GM23338 (cell line): ENCODE measurements around the gene ISL2. TPM values are rescaled to one million over a fixed set of nuclear protein-coding genes. Genes with fewer than 3 reads are reported as not detected.

Source experiments
- ATAC-seq: fragments of 200-7000 bp; cut with Tn5 transposase; 3 replicates; pipeline ENCODE4 v1.9.1; 2020
- DNase-seq: peaks from one replicate; pipeline ENCODE4 v3.0.0-alpha.2; 2015; ENCODE audit warnings: low spot score
- H2AFZ ChIP-seq: fragments of 200-600 bp; sonication (generic); 2 replicates; pipeline ENCODE4 v1.8.0; 2016; ENCODE audit warnings: antibody characterized with exemption, mild to moderate bottlenecking, moderate library complexity
- H3F3A ChIP-seq: fragments of 200-600 bp; sonication (generic); replicated peaks from 2 replicates; pipeline ENCODE4 v1.8.0; 2017; ENCODE audit warnings: antibody characterized with exemption, mixed run types, low read depth
- H3K27ac ChIP-seq: fragments of 200-600 bp; sonication (generic); 2 replicates; pipeline ENCODE4 v1.6.1; 2016; ENCODE audit warnings: low read depth
- H3K27me3 ChIP-seq: fragments of 200-600 bp; sonication (generic); 2 replicates; pipeline ENCODE4 v1.8.0; 2016; ENCODE audit warnings: mild to moderate bottlenecking, mixed run types, moderate library complexity; ENCODE audit not compliant: insufficient read depth
- H3K36me3 ChIP-seq: fragments of 200-600 bp; sonication (generic); 2 replicates; pipeline ENCODE4 v1.8.0; 2016; ENCODE audit warnings: mild to moderate bottlenecking; ENCODE audit not compliant: insufficient read depth
- H3K4me1 ChIP-seq: fragments of 200-600 bp; sonication (generic); 2 replicates; pipeline ENCODE4 v1.8.0; 2016; ENCODE audit warnings: mild to moderate bottlenecking, moderate library complexity; ENCODE audit not compliant: insufficient read depth
- H3K4me2 ChIP-seq: fragments of 200-600 bp; sonication (generic); 2 replicates; pipeline ENCODE4 v1.7.1; 2017; ENCODE audit warnings: mixed run types
- H3K4me3 ChIP-seq: fragments of 200-600 bp; sonication (generic); 2 replicates; pipeline ENCODE4 v1.6.1; 2016; ENCODE audit warnings: mixed run types
- H3K79me2 ChIP-seq: fragments of 200-600 bp; sonication (generic); replicated peaks from 2 replicates; pipeline ENCODE4 v1.8.0; 2017; ENCODE audit warnings: mild to moderate bottlenecking; ENCODE audit not compliant: insufficient read depth
- H3K9me2 ChIP-seq: fragments of 200-600 bp; sonication (generic); 2 replicates; pipeline ENCODE4 v1.8.0; 2017; ENCODE audit not compliant: insufficient read depth
- H4K20me1 ChIP-seq: fragments of 200-600 bp; sonication (generic); replicated peaks from 2 replicates; pipeline ENCODE4 v1.8.0; 2017; ENCODE audit warnings: mild to moderate bottlenecking; ENCODE audit not compliant: insufficient read depth
- H3K27ac Mint-ChIP-seq: 2 replicates; pipeline ENCODE4 v1.8.0; 2020; ENCODE audit warnings: inconsistent platforms, mild to moderate bottlenecking, moderate library complexity, mixed read lengths
- H3K27me3 Mint-ChIP-seq: 3 replicates; pipeline ENCODE4 v1.8.0; 2022; ENCODE audit warnings: low read depth, mild to moderate bottlenecking, moderate library complexity, mixed read lengths, inconsistent platforms; ENCODE audit not compliant: insufficient read depth, poor library complexity
- H3K36me3 Mint-ChIP-seq: 3 replicates; pipeline ENCODE4 v1.8.0; 2021; ENCODE audit warnings: low read depth, mild to moderate bottlenecking, inconsistent platforms, moderate library complexity, mixed read lengths
- H3K4me1 Mint-ChIP-seq: 3 replicates; pipeline ENCODE4 v1.8.0; 2020; ENCODE audit warnings: mild to moderate bottlenecking, inconsistent platforms, mixed read lengths
- H3K4me3 Mint-ChIP-seq: 3 replicates; pipeline ENCODE4 v1.8.0; 2021; ENCODE audit warnings: moderate library complexity, mild to moderate bottlenecking, inconsistent platforms, mixed read lengths
- H3K9me3 Mint-ChIP-seq: 3 replicates; pipeline ENCODE4 v1.8.0; 2020; ENCODE audit warnings: moderate library complexity, mild to moderate bottlenecking, inconsistent platforms, mixed read lengths
- CREB1 ChIP-seq: fragments of 250-450 bp; sonication (Bioruptor Pico); IDR thresholded peaks from 2 replicates; pipeline ENCODE4 v1.5.0; 2020; ENCODE audit warnings: low read depth, mild to moderate bottlenecking, moderate library complexity
- CTCF ChIP-seq, 2 experiments: fragments of 200-600 bp in 1 of 2; sonication (generic) in 1 of 2; conservative IDR thresholded peaks; 2 replicates each; pipeline versions ENCODE4 v1.5.1 to v1.6.1; 2016 to 2017; ENCODE audit warnings: antibody characterized with exemption in 2 of 2, low read depth in 2 of 2, mild to moderate bottlenecking in 2 of 2, moderate library complexity in 1 of 2
- ETS1 ChIP-seq: IDR thresholded peaks from 2 replicates; pipeline ENCODE4 v1.6.1; 2016; ENCODE audit warnings: antibody characterized with exemption
- EZH2 ChIP-seq: fragments of 200-600 bp; sonication (generic); IDR thresholded peaks from one replicate; pipeline ENCODE4 v1.8.0; 2017; ENCODE audit warnings: antibody characterized with exemption, mild to moderate bottlenecking, low read depth; ENCODE audit not compliant: unreplicated experiment
- EZH2phosphoT487 ChIP-seq: fragments of 200-600 bp; sonication (generic); IDR thresholded peaks from one replicate; pipeline ENCODE4 v1.8.1; 2018; ENCODE audit warnings: antibody characterized with exemption; ENCODE audit not compliant: unreplicated experiment
- JUNB ChIP-seq: IDR thresholded peaks from one replicate; pipeline ENCODE4 v1.6.1; 2016; ENCODE audit warnings: antibody characterized with exemption; ENCODE audit not compliant: unreplicated experiment
- NANOG ChIP-seq: IDR thresholded peaks from 2 replicates; pipeline ENCODE4 v1.6.1; 2016; ENCODE audit warnings: antibody characterized with exemption, borderline replicate concordance
- POLR2AphosphoS5 ChIP-seq: IDR thresholded peaks from 2 replicates; pipeline ENCODE4 v1.6.1; 2016; ENCODE audit warnings: antibody characterized with exemption, low read depth
- STAT1 ChIP-seq: IDR thresholded peaks from one replicate; pipeline ENCODE4 v1.6.1; 2016; ENCODE audit warnings: antibody characterized with exemption; ENCODE audit not compliant: unreplicated experiment
- ZNF114 ChIP-seq: fragments of 250-450 bp; sonication (Bioruptor Pico); IDR thresholded peaks from 2 replicates; pipeline ENCODE4 v1.5.0; 2020; ENCODE audit warnings: mild to moderate bottlenecking, moderate library complexity
- ZNF331 ChIP-seq: fragments of 250-450 bp; sonication (Bioruptor Pico); IDR thresholded peaks from 2 replicates; pipeline ENCODE4 v1.5.0; 2020; ENCODE audit warnings: low read depth, mild to moderate bottlenecking, moderate library complexity
- polyA plus RNA-seq: library from polyadenylated mRNA; unstranded; fragments of >200 nt; fragmentation: Nextera tagmentation; extraction: Ambion mirVana; gene quantifications from 2 replicates; pipeline ENCODE4 v1.2.1, GENCODE V29; 2016
- total RNA-seq: library from RNA; depleted of rRNA; stranded (reverse); fragments of >200 nt; shearing (Covaris generic); gene quantifications from 2 replicates; pipeline ENCODE4 v1.2.3, GENCODE V29; 2014
- TF ChIP-seq, protein P1 (sequence below): IDR thresholded peaks from one replicate; pipeline ENCODE4 v1.6.1; 2018; ENCODE audit warnings: antibody characterized with exemption; ENCODE audit not compliant: unreplicated experiment
- TF ChIP-seq, protein P2 (sequence below): fragments of 250-450 bp; sonication (Bioruptor Pico); IDR thresholded peaks from 2 replicates; pipeline ENCODE4 v1.5.0; 2020; ENCODE audit warnings: mild to moderate bottlenecking, moderate library complexity

ISL2 gene
- total and polyA plus RNA-seq, 2 experiments from 2014 or later, result 0.65 to 2.7 TPM

GRCh38 chr15:76391847-76392246 is 55.3 kb downstream of the ISL2 start:
- Histone ChIP-seq H3K9me2 (no peaks in the 10 kb centered on the region), H3K27me3 (no peaks in the 10 kb centered on the region), H3F3A (no peaks in the 10 kb centered on the region), H3K36me3 (no peaks in the 10 kb centered on the region), H4K20me1 (no peaks in the 10 kb centered on the region), H3K4me3 (no peak overlapping the region), H3K79me2 (no peaks in the 10 kb centered on the region), H3K27ac (no peak overlapping the region), H2AFZ (no peak overlapping the region), H3K4me1 (no peaks in the 10 kb centered on the region), H3K4me2 (no peak overlapping the region)
- no peak overlapping the region for H3K27ac Mint-ChIP-seq
- TF ChIP-seq, protein P1, sequence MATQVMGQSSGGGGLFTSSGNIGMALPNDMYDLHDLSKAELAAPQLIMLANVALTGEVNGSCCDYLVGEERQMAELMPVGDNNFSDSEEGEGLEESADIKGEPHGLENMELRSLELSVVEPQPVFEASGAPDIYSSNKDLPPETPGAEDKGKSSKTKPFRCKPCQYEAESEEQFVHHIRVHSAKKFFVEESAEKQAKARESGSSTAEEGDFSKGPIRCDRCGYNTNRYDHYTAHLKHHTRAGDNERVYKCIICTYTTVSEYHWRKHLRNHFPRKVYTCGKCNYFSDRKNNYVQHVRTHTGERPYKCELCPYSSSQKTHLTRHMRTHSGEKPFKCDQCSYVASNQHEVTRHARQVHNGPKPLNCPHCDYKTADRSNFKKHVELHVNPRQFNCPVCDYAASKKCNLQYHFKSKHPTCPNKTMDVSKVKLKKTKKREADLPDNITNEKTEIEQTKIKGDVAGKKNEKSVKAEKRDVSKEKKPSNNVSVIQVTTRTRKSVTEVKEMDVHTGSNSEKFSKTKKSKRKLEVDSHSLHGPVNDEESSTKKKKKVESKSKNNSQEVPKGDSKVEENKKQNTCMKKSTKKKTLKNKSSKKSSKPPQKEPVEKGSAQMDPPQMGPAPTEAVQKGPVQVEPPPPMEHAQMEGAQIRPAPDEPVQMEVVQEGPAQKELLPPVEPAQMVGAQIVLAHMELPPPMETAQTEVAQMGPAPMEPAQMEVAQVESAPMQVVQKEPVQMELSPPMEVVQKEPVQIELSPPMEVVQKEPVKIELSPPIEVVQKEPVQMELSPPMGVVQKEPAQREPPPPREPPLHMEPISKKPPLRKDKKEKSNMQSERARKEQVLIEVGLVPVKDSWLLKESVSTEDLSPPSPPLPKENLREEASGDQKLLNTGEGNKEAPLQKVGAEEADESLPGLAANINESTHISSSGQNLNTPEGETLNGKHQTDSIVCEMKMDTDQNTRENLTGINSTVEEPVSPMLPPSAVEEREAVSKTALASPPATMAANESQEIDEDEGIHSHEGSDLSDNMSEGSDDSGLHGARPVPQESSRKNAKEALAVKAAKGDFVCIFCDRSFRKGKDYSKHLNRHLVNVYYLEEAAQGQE, result no peak
- TF ChIP-seq, protein P2, sequence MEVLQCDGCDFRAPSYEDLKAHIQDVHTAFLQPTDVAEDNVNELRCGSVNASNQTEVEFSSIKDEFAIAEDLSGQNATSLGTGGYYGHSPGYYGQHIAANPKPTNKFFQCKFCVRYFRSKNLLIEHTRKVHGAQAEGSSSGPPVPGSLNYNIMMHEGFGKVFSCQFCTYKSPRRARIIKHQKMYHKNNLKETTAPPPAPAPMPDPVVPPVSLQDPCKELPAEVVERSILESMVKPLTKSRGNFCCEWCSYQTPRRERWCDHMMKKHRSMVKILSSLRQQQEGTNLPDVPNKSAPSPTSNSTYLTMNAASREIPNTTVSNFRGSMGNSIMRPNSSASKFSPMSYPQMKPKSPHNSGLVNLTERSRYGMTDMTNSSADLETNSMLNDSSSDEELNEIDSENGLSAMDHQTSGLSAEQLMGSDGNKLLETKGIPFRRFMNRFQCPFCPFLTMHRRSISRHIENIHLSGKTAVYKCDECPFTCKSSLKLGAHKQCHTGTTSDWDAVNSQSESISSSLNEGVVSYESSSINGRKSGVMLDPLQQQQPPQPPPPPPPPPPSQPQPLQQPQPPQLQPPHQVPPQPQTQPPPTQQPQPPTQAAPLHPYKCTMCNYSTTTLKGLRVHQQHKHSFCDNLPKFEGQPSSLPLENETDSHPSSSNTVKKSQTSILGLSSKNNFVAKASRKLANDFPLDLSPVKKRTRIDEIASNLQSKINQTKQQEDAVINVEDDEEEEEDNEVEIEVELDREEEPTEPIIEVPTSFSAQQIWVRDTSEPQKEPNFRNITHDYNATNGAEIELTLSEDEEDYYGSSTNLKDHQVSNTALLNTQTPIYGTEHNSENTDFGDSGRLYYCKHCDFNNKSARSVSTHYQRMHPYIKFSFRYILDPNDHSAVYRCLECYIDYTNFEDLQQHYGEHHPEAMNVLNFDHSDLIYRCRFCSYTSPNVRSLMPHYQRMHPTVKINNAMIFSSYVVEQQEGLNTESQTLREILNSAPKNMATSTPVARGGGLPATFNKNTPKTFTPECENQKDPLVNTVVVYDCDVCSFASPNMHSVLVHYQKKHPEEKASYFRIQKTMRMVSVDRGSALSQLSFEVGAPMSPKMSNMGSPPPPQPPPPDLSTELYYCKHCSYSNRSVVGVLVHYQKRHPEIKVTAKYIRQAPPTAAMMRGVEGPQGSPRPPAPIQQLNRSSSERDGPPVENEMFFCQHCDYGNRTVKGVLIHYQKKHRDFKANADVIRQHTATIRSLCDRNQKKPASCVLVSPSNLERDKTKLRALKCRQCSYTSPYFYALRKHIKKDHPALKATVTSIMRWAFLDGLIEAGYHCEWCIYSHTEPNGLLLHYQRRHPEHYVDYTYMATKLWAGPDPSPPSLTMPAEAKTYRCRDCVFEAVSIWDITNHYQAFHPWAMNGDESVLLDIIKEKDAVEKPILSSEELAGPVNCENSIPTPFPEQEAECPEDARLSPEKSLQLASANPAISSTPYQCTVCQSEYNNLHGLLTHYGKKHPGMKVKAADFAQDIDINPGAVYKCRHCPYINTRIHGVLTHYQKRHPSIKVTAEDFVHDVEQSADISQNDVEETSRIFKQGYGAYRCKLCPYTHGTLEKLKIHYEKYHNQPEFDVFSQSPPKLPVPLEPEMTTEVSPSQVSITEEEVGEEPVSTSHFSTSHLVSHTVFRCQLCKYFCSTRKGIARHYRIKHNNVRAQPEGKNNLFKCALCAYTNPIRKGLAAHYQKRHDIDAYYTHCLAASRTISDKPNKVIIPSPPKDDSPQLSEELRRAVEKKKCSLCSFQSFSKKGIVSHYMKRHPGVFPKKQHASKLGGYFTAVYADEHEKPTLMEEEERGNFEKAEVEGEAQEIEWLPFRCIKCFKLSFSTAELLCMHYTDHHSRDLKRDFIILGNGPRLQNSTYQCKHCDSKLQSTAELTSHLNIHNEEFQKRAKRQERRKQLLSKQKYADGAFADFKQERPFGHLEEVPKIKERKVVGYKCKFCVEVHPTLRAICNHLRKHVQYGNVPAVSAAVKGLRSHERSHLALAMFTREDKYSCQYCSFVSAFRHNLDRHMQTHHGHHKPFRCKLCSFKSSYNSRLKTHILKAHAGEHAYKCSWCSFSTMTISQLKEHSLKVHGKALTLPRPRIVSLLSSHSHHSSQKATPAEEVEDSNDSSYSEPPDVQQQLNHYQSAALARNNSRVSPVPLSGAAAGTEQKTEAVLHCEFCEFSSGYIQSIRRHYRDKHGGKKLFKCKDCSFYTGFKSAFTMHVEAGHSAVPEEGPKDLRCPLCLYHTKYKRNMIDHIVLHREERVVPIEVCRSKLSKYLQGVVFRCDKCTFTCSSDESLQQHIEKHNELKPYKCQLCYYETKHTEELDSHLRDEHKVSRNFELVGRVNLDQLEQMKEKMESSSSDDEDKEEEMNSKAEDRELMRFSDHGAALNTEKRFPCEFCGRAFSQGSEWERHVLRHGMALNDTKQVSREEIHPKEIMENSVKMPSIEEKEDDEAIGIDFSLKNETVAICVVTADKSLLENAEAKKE (CRISPR knock-in tag), result no peak
- TF ChIP-seq JUNB, result no peak
- no peak for TF ChIP-seq EZH2phosphoT487
- TF ChIP-seq CTCF (conservative IDR thresholded peaks at IDR 0.05; ENCODE audit: low read depth in 2 of 2), result no peak
- TF ChIP-seq POLR2AphosphoS5, result no peak
- no peak for TF ChIP-seq EZH2
- no peak for TF ChIP-seq ETS1
- no peak for TF ChIP-seq STAT1
- TF ChIP-seq ZNF331, result no peak
- no peak for TF ChIP-seq CREB1 (CRISPR knock-in tag)
- TF ChIP-seq ZNF114, result no peak
- TF ChIP-seq NANOG, result no peak
- DNase-seq (no peak), ATAC-seq (no peak)
- peaks cover 7% of the 10 kb centered on the region for H3K27me3 Mint-ChIP-seq
- H3K4me3 Mint-ChIP-seq, result no peak overlapping the region
- no peaks in the 10 kb centered on the region for H3K9me3 Mint-ChIP-seq
- H3K36me3 Mint-ChIP-seq, result no peaks in the 10 kb centered on the region
- H3K4me1 Mint-ChIP-seq, result no peaks in the 10 kb centered on the region
